ENCODE measurements around the gene REPIN1. TPM values are rescaled to one million over a fixed set of nuclear protein-coding genes. Genes with fewer than 3 reads are reported as not detected.

REPIN1 gene
- total and polyA plus RNA-seq, 9 of the 15 experiments (the other 6 are each of a cell fraction or from before 2014, with no cell fraction given), result 8.1 to 283 (median 94.3) TPM

DNA sequence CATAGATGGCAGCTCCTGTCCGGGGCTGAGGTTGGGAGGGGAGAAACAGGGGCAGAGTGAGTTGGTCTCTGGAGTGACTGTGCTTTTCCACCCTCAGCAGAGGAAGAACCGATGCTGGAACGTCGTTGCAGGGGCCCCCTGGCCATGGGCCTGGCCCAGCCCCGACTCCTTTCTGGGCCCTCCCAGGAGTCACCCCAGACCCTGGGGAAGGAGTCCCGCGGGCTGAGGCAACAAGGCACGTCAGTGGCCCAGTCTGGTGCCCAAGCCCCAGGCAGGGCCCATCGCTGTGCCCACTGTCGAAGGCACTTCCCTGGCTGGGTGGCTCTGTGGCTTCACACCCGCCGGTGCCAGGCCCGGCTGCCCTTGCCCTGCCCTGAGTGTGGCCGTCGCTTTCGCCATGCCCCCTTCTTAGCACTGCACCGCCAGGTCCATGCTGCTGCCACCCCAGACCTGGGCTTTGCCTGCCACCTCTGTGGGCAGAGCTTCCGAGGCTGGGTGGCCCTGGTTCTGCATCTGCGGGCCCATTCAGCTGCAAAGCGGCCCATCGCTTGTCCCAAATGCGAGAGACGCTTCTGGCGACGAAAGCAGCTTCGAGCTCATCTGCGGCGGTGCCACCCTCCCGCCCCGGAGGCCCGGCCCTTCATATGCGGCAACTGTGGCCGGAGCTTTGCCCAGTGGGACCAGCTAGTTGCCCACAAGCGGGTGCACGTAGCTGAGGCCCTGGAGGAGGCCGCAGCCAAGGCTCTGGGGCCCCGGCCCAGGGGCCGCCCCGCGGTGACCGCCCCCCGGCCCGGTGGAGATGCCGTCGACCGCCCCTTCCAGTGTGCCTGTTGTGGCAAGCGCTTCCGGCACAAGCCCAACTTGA lies 2.7 kb downstream of the REPIN1 start (continued):
- TF ChIP-seq TEAD4 (IDR thresholded peaks at IDR 0.05; ENCODE audit: low read length) (no peak), TEAD4 (CRISPR knock-in tag; IDR thresholded peaks at IDR 0.05; ENCODE audit: borderline replicate concordance) (0 out of 2 replicates have a peak, but pooled peaks have one; percentile 71), TCFL5 (CRISPR knock-in tag; conservative IDR thresholded peaks at IDR 0.05) (no peak), MTA3 (IDR thresholded peaks at IDR 0.05; ENCODE audit: borderline replicate concordance) (no peak), MBD2 (IDR thresholded peaks at IDR 0.05; ENCODE audit: borderline replicate concordance, low read depth) (no peak), KHSRP (IDR thresholded peaks at IDR 0.05) (no peak), GABPA (tag; conservative IDR thresholded peaks at IDR 0.05; ENCODE audit: low read depth) (no peak), DPF2 (IDR thresholded peaks at IDR 0.05) (no peak), OTX1 (CRISPR knock-in tag; IDR thresholded peaks at IDR 0.05) (no peak), SMAD2 (IDR thresholded peaks at IDR 0.05; ENCODE audit: low read depth, low read length) (no peak), ADNP (tag; IDR thresholded peaks at IDR 0.05) (no peak)
- TF ChIP-seq, protein P1, sequence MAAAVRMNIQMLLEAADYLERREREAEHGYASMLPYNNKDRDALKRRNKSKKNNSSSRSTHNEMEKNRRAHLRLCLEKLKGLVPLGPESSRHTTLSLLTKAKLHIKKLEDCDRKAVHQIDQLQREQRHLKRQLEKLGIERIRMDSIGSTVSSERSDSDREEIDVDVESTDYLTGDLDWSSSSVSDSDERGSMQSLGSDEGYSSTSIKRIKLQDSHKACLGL (CRISPR knock-in tag; IDR thresholded peaks at IDR 0.05; ENCODE audit: borderline replicate concordance, poor library complexity, severe bottlenecking), result no peak
- TF ChIP-seq, protein P2, sequence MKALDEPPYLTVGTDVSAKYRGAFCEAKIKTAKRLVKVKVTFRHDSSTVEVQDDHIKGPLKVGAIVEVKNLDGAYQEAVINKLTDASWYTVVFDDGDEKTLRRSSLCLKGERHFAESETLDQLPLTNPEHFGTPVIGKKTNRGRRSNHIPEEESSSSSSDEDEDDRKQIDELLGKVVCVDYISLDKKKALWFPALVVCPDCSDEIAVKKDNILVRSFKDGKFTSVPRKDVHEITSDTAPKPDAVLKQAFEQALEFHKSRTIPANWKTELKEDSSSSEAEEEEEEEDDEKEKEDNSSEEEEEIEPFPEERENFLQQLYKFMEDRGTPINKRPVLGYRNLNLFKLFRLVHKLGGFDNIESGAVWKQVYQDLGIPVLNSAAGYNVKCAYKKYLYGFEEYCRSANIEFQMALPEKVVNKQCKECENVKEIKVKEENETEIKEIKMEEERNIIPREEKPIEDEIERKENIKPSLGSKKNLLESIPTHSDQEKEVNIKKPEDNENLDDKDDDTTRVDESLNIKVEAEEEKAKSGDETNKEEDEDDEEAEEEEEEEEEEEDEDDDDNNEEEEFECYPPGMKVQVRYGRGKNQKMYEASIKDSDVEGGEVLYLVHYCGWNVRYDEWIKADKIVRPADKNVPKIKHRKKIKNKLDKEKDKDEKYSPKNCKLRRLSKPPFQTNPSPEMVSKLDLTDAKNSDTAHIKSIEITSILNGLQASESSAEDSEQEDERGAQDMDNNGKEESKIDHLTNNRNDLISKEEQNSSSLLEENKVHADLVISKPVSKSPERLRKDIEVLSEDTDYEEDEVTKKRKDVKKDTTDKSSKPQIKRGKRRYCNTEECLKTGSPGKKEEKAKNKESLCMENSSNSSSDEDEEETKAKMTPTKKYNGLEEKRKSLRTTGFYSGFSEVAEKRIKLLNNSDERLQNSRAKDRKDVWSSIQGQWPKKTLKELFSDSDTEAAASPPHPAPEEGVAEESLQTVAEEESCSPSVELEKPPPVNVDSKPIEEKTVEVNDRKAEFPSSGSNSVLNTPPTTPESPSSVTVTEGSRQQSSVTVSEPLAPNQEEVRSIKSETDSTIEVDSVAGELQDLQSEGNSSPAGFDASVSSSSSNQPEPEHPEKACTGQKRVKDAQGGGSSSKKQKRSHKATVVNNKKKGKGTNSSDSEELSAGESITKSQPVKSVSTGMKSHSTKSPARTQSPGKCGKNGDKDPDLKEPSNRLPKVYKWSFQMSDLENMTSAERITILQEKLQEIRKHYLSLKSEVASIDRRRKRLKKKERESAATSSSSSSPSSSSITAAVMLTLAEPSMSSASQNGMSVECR (CRISPR knock-in tag; IDR thresholded peaks at IDR 0.05), result no peak
- TF ChIP-seq, protein P3, sequence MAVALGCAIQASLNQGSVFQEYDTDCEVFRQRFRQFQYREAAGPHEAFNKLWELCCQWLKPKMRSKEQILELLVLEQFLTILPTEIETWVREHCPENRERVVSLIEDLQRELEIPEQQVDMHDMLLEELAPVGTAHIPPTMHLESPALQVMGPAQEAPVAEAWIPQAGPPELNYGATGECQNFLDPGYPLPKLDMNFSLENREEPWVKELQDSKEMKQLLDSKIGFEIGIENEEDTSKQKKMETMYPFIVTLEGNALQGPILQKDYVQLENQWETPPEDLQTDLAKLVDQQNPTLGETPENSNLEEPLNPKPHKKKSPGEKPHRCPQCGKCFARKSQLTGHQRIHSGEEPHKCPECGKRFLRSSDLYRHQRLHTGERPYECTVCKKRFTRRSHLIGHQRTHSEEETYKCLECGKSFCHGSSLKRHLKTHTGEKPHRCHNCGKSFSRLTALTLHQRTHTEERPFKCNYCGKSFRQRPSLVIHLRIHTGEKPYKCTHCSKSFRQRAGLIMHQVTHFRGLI (CRISPR knock-in tag; IDR thresholded peaks at IDR 0.05), result no peak
- TF ChIP-seq, protein P4, sequence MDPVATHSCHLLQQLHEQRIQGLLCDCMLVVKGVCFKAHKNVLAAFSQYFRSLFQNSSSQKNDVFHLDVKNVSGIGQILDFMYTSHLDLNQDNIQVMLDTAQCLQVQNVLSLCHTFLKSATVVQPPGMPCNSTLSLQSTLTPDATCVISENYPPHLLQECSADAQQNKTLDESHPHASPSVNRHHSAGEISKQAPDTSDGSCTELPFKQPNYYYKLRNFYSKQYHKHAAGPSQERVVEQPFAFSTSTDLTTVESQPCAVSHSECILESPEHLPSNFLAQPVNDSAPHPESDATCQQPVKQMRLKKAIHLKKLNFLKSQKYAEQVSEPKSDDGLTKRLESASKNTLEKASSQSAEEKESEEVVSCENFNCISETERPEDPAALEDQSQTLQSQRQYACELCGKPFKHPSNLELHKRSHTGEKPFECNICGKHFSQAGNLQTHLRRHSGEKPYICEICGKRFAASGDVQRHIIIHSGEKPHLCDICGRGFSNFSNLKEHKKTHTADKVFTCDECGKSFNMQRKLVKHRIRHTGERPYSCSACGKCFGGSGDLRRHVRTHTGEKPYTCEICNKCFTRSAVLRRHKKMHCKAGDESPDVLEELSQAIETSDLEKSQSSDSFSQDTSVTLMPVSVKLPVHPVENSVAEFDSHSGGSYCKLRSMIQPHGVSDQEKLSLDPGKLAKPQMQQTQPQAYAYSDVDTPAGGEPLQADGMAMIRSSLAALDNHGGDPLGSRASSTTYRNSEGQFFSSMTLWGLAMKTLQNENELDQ (CRISPR knock-in tag; IDR thresholded peaks at IDR 0.05; ENCODE audit: borderline replicate concordance), result no peak
- TF ChIP-seq, protein P5, sequence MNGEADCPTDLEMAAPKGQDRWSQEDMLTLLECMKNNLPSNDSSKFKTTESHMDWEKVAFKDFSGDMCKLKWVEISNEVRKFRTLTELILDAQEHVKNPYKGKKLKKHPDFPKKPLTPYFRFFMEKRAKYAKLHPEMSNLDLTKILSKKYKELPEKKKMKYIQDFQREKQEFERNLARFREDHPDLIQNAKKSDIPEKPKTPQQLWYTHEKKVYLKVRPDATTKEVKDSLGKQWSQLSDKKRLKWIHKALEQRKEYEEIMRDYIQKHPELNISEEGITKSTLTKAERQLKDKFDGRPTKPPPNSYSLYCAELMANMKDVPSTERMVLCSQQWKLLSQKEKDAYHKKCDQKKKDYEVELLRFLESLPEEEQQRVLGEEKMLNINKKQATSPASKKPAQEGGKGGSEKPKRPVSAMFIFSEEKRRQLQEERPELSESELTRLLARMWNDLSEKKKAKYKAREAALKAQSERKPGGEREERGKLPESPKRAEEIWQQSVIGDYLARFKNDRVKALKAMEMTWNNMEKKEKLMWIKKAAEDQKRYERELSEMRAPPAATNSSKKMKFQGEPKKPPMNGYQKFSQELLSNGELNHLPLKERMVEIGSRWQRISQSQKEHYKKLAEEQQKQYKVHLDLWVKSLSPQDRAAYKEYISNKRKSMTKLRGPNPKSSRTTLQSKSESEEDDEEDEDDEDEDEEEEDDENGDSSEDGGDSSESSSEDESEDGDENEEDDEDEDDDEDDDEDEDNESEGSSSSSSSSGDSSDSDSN (IDR thresholded peaks at IDR 0.05; ENCODE audit: borderline replicate concordance in 1 of 2, low read depth in 2 of 2, low read length in 2 of 2), result no peak

Measured in K562 (cell line).